ENCODE data around the gene CAMTA1.

CAMTA1 gene

GRCh38 chr1:6989212-6990159 lies 204.2 kb downstream of the CAMTA1 start:
- Histone ChIP-seq H3K27me3 (ENCODE audit: insufficient read depth, low read length) (no peaks in the 10 kb centered on the region), H3K27ac (ENCODE audit: low read length) (no peak overlapping the region), H3K9me3 (ENCODE audit: insufficient read depth, low read depth, low read length) (no peaks in the 10 kb centered on the region), H3K4me1 (ENCODE audit: insufficient read depth, low read length) (peaks cover 3% of the 10 kb centered on the region; the same call in 1 of the 2 replicates), H3K36me3 (ENCODE audit: insufficient read depth, low read depth, low read length) (no peaks in the 10 kb centered on the region), H3K4me3 (ENCODE audit: low read length) (no peak overlapping the region), H3K9ac (ENCODE audit: low read depth, low read length) (no peak overlapping the region)

DNA sequence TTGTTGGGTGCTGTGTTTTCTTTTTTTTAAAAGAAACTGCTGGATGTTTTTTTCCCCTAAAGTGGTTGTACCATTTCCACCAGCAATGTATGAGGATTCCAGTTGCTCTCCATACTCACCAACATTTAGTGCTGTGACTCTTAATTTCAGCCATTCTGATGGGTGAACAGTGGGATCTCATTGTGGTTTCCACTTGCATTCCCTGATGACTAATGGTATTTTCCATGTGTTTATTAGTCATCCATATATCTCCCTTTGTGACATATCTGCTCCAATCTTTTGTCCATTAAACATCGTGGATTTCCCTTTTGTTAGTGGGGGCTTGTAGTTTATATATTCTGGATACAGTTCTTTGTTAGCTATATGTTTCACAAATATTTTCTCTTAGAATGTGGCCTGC lies 206.0 kb downstream of the CAMTA1 start:
- no peaks in the 10 kb centered on the region for H3K36me3 ChIP-seq (ENCODE audit: insufficient read depth, low read depth, low read length)
- H3K4me3 ChIP-seq (ENCODE audit: low read length) = no peak overlapping the region
- H3K9ac ChIP-seq (ENCODE audit: low read depth, low read length) = no peak overlapping the region
- H3K4me1 ChIP-seq (ENCODE audit: insufficient read depth, low read length) = peaks cover 3% of the 10 kb centered on the region; the same call in 1 of the 2 replicates
- H3K27me3 ChIP-seq (ENCODE audit: insufficient read depth, low read length) = no peaks in the 10 kb centered on the region
- no peaks in the 10 kb centered on the region for H3K9me3 ChIP-seq (ENCODE audit: insufficient read depth, low read depth, low read length)
- H3K27ac ChIP-seq (ENCODE audit: low read length) = no peak overlapping the region

- H3K4me1 ChIP-seq (ENCODE audit: insufficient read depth, low read length) = no peaks in the 10 kb centered on the region
- no peaks in the 10 kb centered on the region for H3K27me3 ChIP-seq (ENCODE audit: insufficient read depth, low read length)
- no peak overlapping the region for H3K27ac ChIP-seq (ENCODE audit: low read length)
- no peak overlapping the region for H3K9ac ChIP-seq (ENCODE audit: low read depth, low read length)
- H3K9me3 ChIP-seq (ENCODE audit: insufficient read depth, low read depth, low read length) = no peaks in the 10 kb centered on the region
- no peaks in the 10 kb centered on the region for H3K36me3 ChIP-seq (ENCODE audit: insufficient read depth, low read depth, low read length)
- H3K4me3 ChIP-seq (ENCODE audit: low read length) = no peak overlapping the region
Measured at GRCh38 chr1:6995789-6996188, 210.5 kb downstream of the CAMTA1 start.

- Histone ChIP-seq H3K27me3 (ENCODE audit: insufficient read depth, low read length) (no peaks in the 10 kb centered on the region), H3K27ac (ENCODE audit: low read length) (no peak overlapping the region), H3K9ac (ENCODE audit: low read depth, low read length) (0 out of 2 replicates have a peak overlapping the region, but pooled peaks have one; percentile 8), H3K36me3 (ENCODE audit: insufficient read depth, low read depth, low read length) (no peaks in the 10 kb centered on the region), H3K4me1 (ENCODE audit: insufficient read depth, low read length) (no peaks in the 10 kb centered on the region), H3K9me3 (ENCODE audit: insufficient read depth, low read depth, low read length) (no peaks in the 10 kb centered on the region), H3K4me3 (ENCODE audit: low read length) (no peak overlapping the region)
Measured at GRCh38 chr1:6996371-6996770, 211.1 kb downstream of the CAMTA1 start.

DNA sequence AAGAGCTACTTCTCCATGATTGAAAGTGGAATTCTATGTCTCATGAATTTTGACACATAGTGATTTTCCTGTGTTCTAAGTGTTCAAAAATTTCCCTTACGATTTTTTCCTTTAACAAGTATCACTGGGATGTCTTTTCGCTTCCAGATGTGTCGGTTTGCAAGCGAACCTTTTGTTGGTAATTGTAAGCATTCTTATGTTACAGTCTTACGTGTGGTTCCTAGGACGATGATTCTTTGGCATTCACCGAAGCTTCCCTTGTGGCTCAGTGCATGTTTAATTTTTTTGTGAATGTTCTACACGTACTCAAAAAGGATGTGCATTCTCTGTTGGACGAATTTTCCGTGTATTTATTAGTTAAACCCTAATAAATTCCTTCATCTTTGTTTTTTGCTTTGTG lies 211.6 kb downstream of the CAMTA1 start:
- Histone ChIP-seq H3K4me3 (ENCODE audit: low read length) (no peak overlapping the region), H3K4me1 (ENCODE audit: insufficient read depth, low read length) (no peaks in the 10 kb centered on the region), H3K9ac (ENCODE audit: low read depth, low read length) (no peak overlapping the region; the same call in 1 of the 2 replicates), H3K27ac (ENCODE audit: low read length) (no peak overlapping the region), H3K27me3 (ENCODE audit: insufficient read depth, low read length) (no peaks in the 10 kb centered on the region), H3K9me3 (ENCODE audit: insufficient read depth, low read depth, low read length) (no peaks in the 10 kb centered on the region), H3K36me3 (ENCODE audit: insufficient read depth, low read depth, low read length) (no peaks in the 10 kb centered on the region)

GRCh38 chr1:6998267-6998666 lies 213.0 kb downstream of the CAMTA1 start:
- Histone ChIP-seq H3K9ac (ENCODE audit: low read depth, low read length) (no peak overlapping the region), H3K4me3 (ENCODE audit: low read length) (no peak overlapping the region), H3K36me3 (ENCODE audit: insufficient read depth, low read depth, low read length) (no peaks in the 10 kb centered on the region), H3K27me3 (ENCODE audit: insufficient read depth, low read length) (no peaks in the 10 kb centered on the region), H3K27ac (ENCODE audit: low read length) (no peak overlapping the region), H3K9me3 (ENCODE audit: insufficient read depth, low read depth, low read length) (no peaks in the 10 kb centered on the region), H3K4me1 (ENCODE audit: insufficient read depth, low read length) (no peaks in the 10 kb centered on the region)

- no peak overlapping the region for H3K9ac ChIP-seq (ENCODE audit: low read depth, low read length)
- H3K27me3 ChIP-seq (ENCODE audit: insufficient read depth, low read length) = no peaks in the 10 kb centered on the region
- H3K4me3 ChIP-seq (ENCODE audit: low read length) = no peak overlapping the region
- no peak overlapping the region for H3K27ac ChIP-seq (ENCODE audit: low read length)
- no peaks in the 10 kb centered on the region for H3K4me1 ChIP-seq (ENCODE audit: insufficient read depth, low read length)
- no peaks in the 10 kb centered on the region for H3K9me3 ChIP-seq (ENCODE audit: insufficient read depth, low read depth, low read length)
- no peaks in the 10 kb centered on the region for H3K36me3 ChIP-seq (ENCODE audit: insufficient read depth, low read depth, low read length)
Measured at GRCh38 chr1:6999826-7000225, 214.6 kb downstream of the CAMTA1 start.

DNA sequence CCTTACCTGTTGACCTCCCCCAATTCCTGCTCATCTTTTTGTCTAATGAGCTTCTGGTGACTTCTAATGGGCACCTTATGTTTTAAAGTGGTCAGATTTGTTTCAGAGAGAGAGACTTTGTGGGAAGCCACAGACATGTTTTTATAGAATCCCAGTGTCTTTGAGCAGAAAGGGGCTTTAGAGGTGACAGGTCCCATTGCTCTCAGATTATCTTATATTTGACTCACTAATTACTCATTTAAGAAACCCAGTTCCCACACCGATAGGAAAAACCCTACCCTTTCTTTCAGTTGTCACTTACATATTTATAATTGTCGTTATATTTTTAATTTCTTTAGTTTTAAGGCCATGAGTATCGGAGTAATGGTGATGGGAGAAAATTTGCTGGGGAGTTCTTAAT lies 215.5 kb downstream of the CAMTA1 start:
- H3K9ac ChIP-seq (ENCODE audit: low read depth, low read length) = no peak overlapping the region
- no peaks in the 10 kb centered on the region for H3K4me1 ChIP-seq (ENCODE audit: insufficient read depth, low read length)
- H3K27me3 ChIP-seq (ENCODE audit: insufficient read depth, low read length) = no peaks in the 10 kb centered on the region
- no peak overlapping the region for H3K27ac ChIP-seq (ENCODE audit: low read length)
- H3K9me3 ChIP-seq (ENCODE audit: insufficient read depth, low read depth, low read length) = no peaks in the 10 kb centered on the region
- H3K36me3 ChIP-seq (ENCODE audit: insufficient read depth, low read depth, low read length) = no peaks in the 10 kb centered on the region
- no peak overlapping the region for H3K4me3 ChIP-seq (ENCODE audit: low read length)

- Histone ChIP-seq H3K27me3 (ENCODE audit: insufficient read depth, low read length) (no peaks in the 10 kb centered on the region), H3K4me3 (ENCODE audit: low read length) (no peak overlapping the region), H3K36me3 (ENCODE audit: insufficient read depth, low read depth, low read length) (no peaks in the 10 kb centered on the region), H3K4me1 (ENCODE audit: insufficient read depth, low read length) (no peaks in the 10 kb centered on the region), H3K27ac (ENCODE audit: low read length) (no peak overlapping the region), H3K9me3 (ENCODE audit: insufficient read depth, low read depth, low read length) (no peaks in the 10 kb centered on the region), H3K9ac (ENCODE audit: low read depth, low read length) (no peak overlapping the region)
Measured at GRCh38 chr1:7002728-7003127, 217.5 kb downstream of the CAMTA1 start.

DNA sequence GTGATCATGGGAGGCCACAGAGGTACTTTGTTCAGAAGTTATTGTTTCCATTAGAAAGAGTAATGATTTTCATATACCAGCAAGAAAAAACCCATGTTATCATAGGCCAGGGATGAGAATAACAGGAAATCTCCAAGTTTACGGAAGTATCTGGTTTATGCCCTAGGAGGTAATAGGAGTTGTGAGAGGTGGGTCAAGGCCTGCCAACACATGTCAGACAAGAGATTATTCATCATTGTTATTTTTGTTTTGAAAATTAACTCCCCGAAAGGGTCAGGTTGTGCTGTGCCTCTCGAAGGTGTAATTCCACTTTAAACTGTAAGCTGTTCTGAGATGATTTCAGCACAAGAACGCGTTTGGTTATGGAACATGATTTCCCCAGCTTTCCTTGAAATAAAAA lies 218.4 kb downstream of the CAMTA1 start:
- Histone ChIP-seq H3K4me3 (ENCODE audit: low read length) (no peak overlapping the region), H3K9ac (ENCODE audit: low read depth, low read length) (no peak overlapping the region), H3K4me1 (ENCODE audit: insufficient read depth, low read length) (no peaks in the 10 kb centered on the region), H3K36me3 (ENCODE audit: insufficient read depth, low read depth, low read length) (no peaks in the 10 kb centered on the region), H3K27ac (ENCODE audit: low read length) (no peak overlapping the region), H3K9me3 (ENCODE audit: insufficient read depth, low read depth, low read length) (no peaks in the 10 kb centered on the region), H3K27me3 (ENCODE audit: insufficient read depth, low read length) (no peaks in the 10 kb centered on the region)

GRCh38 chr1:7004181-7004580 lies 218.9 kb downstream of the CAMTA1 start:
- Histone ChIP-seq H3K27me3 (ENCODE audit: insufficient read depth, low read length) (no peaks in the 10 kb centered on the region), H3K9ac (ENCODE audit: low read depth, low read length) (no peak overlapping the region), H3K36me3 (ENCODE audit: insufficient read depth, low read depth, low read length) (no peaks in the 10 kb centered on the region), H3K9me3 (ENCODE audit: insufficient read depth, low read depth, low read length) (no peaks in the 10 kb centered on the region), H3K27ac (ENCODE audit: low read length) (no peak overlapping the region), H3K4me3 (ENCODE audit: low read length) (no peak overlapping the region), H3K4me1 (ENCODE audit: insufficient read depth, low read length) (no peaks in the 10 kb centered on the region)

DNA sequence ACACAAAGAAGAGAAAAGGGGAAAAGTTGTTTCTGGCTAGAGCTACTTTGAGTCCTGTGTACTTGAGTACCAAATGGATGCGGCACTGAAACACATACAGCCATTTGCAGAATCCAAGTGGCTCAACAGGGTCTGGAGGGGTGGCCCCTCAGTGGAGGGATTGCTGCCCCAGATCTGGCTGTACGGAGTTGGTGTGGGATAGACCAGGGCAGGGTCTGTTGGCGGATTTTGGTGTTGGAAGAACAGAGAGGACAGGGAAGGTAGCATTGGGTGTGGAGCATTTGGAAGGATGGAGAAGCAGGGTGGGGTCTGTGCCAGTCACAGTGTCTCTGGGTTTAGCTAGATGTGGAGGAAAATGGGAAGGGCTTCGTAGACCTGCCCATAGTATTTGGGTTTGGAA lies 220.5 kb downstream of the CAMTA1 start:
- H3K27me3 ChIP-seq (ENCODE audit: insufficient read depth, low read length) = no peaks in the 10 kb centered on the region
- H3K4me3 ChIP-seq (ENCODE audit: low read length) = no peak overlapping the region
- no peaks in the 10 kb centered on the region for H3K36me3 ChIP-seq (ENCODE audit: insufficient read depth, low read depth, low read length)
- H3K4me1 ChIP-seq (ENCODE audit: insufficient read depth, low read length) = no peaks in the 10 kb centered on the region
- H3K27ac ChIP-seq (ENCODE audit: low read length) = no peak overlapping the region
- H3K9me3 ChIP-seq (ENCODE audit: insufficient read depth, low read depth, low read length) = no peaks in the 10 kb centered on the region
- no peak overlapping the region for H3K9ac ChIP-seq (ENCODE audit: low read depth, low read length)
